Spleen (tissue), 13 donors: Measurements from ENCODE around the gene LPCAT3. TPM values are rescaled to one million over a fixed set of nuclear protein-coding genes. Genes with fewer than 3 reads are reported as not detected.
A peak's percentile ranks its signal among the peaks of the same experiment; 100 is the strongest.

Experiments used
- DNase-seq: peaks from one replicate; pipeline ENCODE4 v3.0.0-alpha.2; 2020
- H3K27ac ChIP-seq, 8 donors: fragments of 200-600 bp; sonication (generic) in 7 of 8; 1 replicate in 4 of 8; 2 replicates in 4 of 8; pipeline versions ENCODE4 v1.5.0 to v1.8.0; 2016 to 2021; ENCODE audit warnings: inconsistent platforms in 4 of 8, mild to moderate bottlenecking in 4 of 8, moderate library complexity in 1 of 8
- H3K27me3 ChIP-seq, 7 donors: fragments of 200-600 bp; sonication (generic) in 6 of 7; replicated peaks in 1 of 7; 1 replicate in 4 of 7; 2 replicates in 3 of 7; pipeline versions ENCODE4 v1.5.0 to v1.8.0; 2016 to 2021; ENCODE audit warnings: inconsistent platforms in 3 of 7, mild to moderate bottlenecking in 1 of 7
- H3K36me3 ChIP-seq, 6 donors: fragments of 200-600 bp; sonication (generic) in 5 of 6; 1 replicate in 4 of 6; 2 replicates in 2 of 6; pipeline versions ENCODE4 v1.5.0 to v1.8.0; 2016 to 2021; ENCODE audit warnings: inconsistent platforms in 2 of 6
- H3K4me1 ChIP-seq, 6 donors: fragments of 200-600 bp; sonication (generic) in 5 of 6; 1 replicate in 3 of 6; 2 replicates in 3 of 6; pipeline versions ENCODE4 v1.5.0 to v1.8.0; 2016 to 2021; ENCODE audit warnings: inconsistent platforms in 3 of 6
- H3K4me3 ChIP-seq, 8 donors: fragments of 200-600 bp; sonication (generic) in 7 of 8; 1 replicate in 4 of 8; 2 replicates in 4 of 8; pipeline versions ENCODE4 v1.5.0 to v1.8.0; 2016 to 2021; ENCODE audit warnings: inconsistent platforms in 4 of 8, mild to moderate bottlenecking in 4 of 8, moderate library complexity in 2 of 8
- H3K9me3 ChIP-seq, 8 donors: fragments of 200-600 bp; sonication (generic) in 7 of 8; 1 replicate in 4 of 8; 2 replicates in 4 of 8; pipeline versions ENCODE4 v1.5.0 to v1.8.0; 2016 to 2021; ENCODE audit warnings: inconsistent platforms in 4 of 8
- CTCF ChIP-seq, 11 experiments: fragments of 200-600 bp in 7 of 11; fragments of 450-650 bp in 4 of 11; sonication (generic) in 4 of 11; IDR thresholded peaks in 8 of 11; conservative IDR thresholded peaks in 3 of 11; 1 replicate in 7 of 11; 2 replicates in 4 of 11; pipeline versions ENCODE4 v1.4.0 to v1.8.0; 2016 to 2021; ENCODE audit warnings: antibody characterized with exemption in 11 of 11, inconsistent platforms in 4 of 11, mild to moderate bottlenecking in 1 of 11
- POLR2A ChIP-seq, 3 donors: fragments of 450-650 bp; IDR thresholded peaks; one replicate each; pipeline ENCODE4 v1.5.1; 2017; ENCODE audit warnings: antibody characterized with exemption in 3 of 3, mild to moderate bottlenecking in 1 of 3
- POLR2AphosphoS5 ChIP-seq, 3 donors: sonication (generic); formaldehyde crosslinking; IDR thresholded peaks; one replicate each; pipeline ENCODE4 v1.5.1; 2017; ENCODE audit warnings: antibody characterized with exemption in 3 of 3
- WGBS, 5 donors: extraction: QIAGEN DNeasy Blood & Tissue Kit in 3 of 5; methylation state at CpG; one replicate each; pipeline versions ENCODE4 v1.1.5 to v1.1.7; 2013 to 2018; 5-methylcytosine and 5-hydroxymethylcytosine counted together
- intact Hi-C: fragments of 100-400 bp; cut with DNase I; formaldehyde crosslinking; loops from one replicate; pipeline ENCODE4 v1.15.0; 2023; ENCODE audit warnings: low total_unique reads
- long read RNA-seq, 2 donors: transcript quantifications; one replicate each; lab custom pipeline, GENCODE V29; 2026
- polyA plus RNA-seq, 3 donors: library from polyadenylated mRNA; stranded (reverse); fragments of 200-250 nt; gene quantifications; one replicate each; pipeline ENCODE4 v1.2.1, GENCODE V29; 2013
- total RNA-seq, 7 donors: library from RNA; depleted of rRNA in 3 of 7; stranded (reverse); fragments of >200 nt in 3 of 7; fragmentation: NEBNext Ultra II Directional in 4 of 7; extraction: Animal tissue kit (Norgen Biotek cat#: 25700) in 4 of 7; gene quantifications; one replicate each; pipeline versions ENCODE4 v1.1.0 to v1.2.1, GENCODE V29; 2016 to 2021
- donor health status: healthy with polysubstance abuse.
- donor health status: DM: no; HTN: no; CAD: no; lungs with moderate emphysema.
- donor health status: DM: no; HTN: no; CAD: no.
- donor health status: Bipolar disorder and iron deficiency.
- donor health status: healthy.
- donor health status: DM: no; HTN: no; CAD: no.
- donor health status: DM: yes; HTN: yes; CAD: no.

LPCAT3 gene
- total RNA-seq (10 to 100 TPM; 28.8 to 52.5 (median 40.8) TPM), polyA plus RNA-seq (10 to 100 TPM in 2 of 3 donors, 1 to 10 TPM in 1; 9.7 to 13.5 (median 11.2) TPM)
- long read RNA-seq, donor 1, transcript LPCAT3-201 (13 exons, 2,268 nt), result major isoform, 5 of 5 reads
- long read RNA-seq, donor 1, partial matches to known transcripts, result 0 of 5 reads
- long read RNA-seq, donor 1, other reads (novel, unspliced or antisense), result 0 of 5 reads
- long read RNA-seq, donor 2, transcript LPCAT3-201 (13 exons, 2,268 nt), result major isoform, 5 of 5 reads
- long read RNA-seq, donor 2, partial matches to known transcripts, result 0 of 5 reads
- long read RNA-seq, donor 2, other reads (novel, unspliced or antisense), result 0 of 5 reads

GRCh38 chr12:7018350-7019042 lies at the start of gene LPCAT3:
TSS of gene LPCAT3 (minus strand) at chr12:7018476. CDS start at chr12:7018424, 52 bp downstream.
- TF ChIP-seq POLR2AphosphoS5 (IDR thresholded peaks at IDR 0.05), result peak; percentile 92 to 97 (median 94)
- TF ChIP-seq CTCF (IDR thresholded peaks at IDR 0.05 in 8 of 11, conservative IDR thresholded peaks at IDR 0.05 in 3 of 11), result peak; percentile 64 to 95 (median 87)
- TF ChIP-seq POLR2A (IDR thresholded peaks at IDR 0.05), result peak in 2 of 3 donors; percentile 30 to 78
- Histone ChIP-seq H3K4me3 (peak within 1 kb of the TSS; percentile 56 to 87 (median 77)), H3K9me3 (no peaks in the 10 kb centered on the region), H3K27ac (peak within 1 kb of the TSS; percentile 87 to 98 (median 92)), H3K36me3 (peaks cover 0 to 22% (median 0%) of the 10 kb centered on the region in 6 donors), H3K4me1 (peaks cover 12 to 44% (median 27%) of the 10 kb centered on the region in 6 donors), H3K27me3 (no peaks in the 10 kb centered on the region)
- intact Hi-C loops, result loop anchor here (10.0 kb wide), 1 partner anchor 76 kb away; the partner anchor contains the start of gene C1R
- peak; percentile 99 for DNase-seq
- WGBS, 5 donors, result 0 to 1% (median 0%) methylated on average over 49 to 77 of the region's 77 CpGs

GRCh38 chr12:7067096-7067495 lies 48.8 kb upstream of the LPCAT3 start:
- H3K27me3 ChIP-seq, result no peaks in the 10 kb centered on the region
- H3K27ac ChIP-seq, result peak overlapping the region in 1 of 8 donors; percentile 23
- no peaks in the 10 kb centered on the region for H3K9me3 ChIP-seq
- H3K36me3 ChIP-seq, result peaks cover 0 to 53% (median 0%) of the 10 kb centered on the region in 6 donors
- intact Hi-C loops, result no loop called here
- H3K4me1 ChIP-seq, result peaks cover 0 to 11% (median 0%) of the 10 kb centered on the region in 6 donors
- no peak overlapping the region for H3K4me3 ChIP-seq
- no peak for TF ChIP-seq CTCF (IDR thresholded peaks at IDR 0.05 in 8 of 11, conservative IDR thresholded peaks at IDR 0.05 in 3 of 11)
- TF ChIP-seq POLR2AphosphoS5 (IDR thresholded peaks at IDR 0.05), result no peak
- TF ChIP-seq POLR2A (IDR thresholded peaks at IDR 0.05), result no peak
- no peak for DNase-seq
- 72 to 80% (median 78%) methylated on average over 6 to 7 of the region's 7 CpGs for WGBS, 5 donors

GRCh38 chr12:7066596-7066995 lies 48.3 kb upstream of the LPCAT3 start:
- DNase-seq, result no peak
- 85 to 96% (median 91%) methylated on average over 2 of the region's 2 CpGs for WGBS, 5 donors
- TF ChIP-seq POLR2A (IDR thresholded peaks at IDR 0.05), result no peak
- TF ChIP-seq POLR2AphosphoS5 (IDR thresholded peaks at IDR 0.05), result no peak
- no peak for TF ChIP-seq CTCF (IDR thresholded peaks at IDR 0.05 in 8 of 11, conservative IDR thresholded peaks at IDR 0.05 in 3 of 11)
- Histone ChIP-seq H3K4me3 (no peak overlapping the region), H3K27me3 (no peaks in the 10 kb centered on the region), H3K4me1 (peaks cover 0 to 11% (median 0%) of the 10 kb centered on the region in 6 donors), H3K9me3 (no peaks in the 10 kb centered on the region), H3K36me3 (peaks cover 0 to 53% (median 0%) of the 10 kb centered on the region in 6 donors), H3K27ac (no peak overlapping the region)
- intact Hi-C loops, result no loop called here
